ENCODE measurements around the gene MGST3.
"Not testable (repeated sequence)": the region's sequence is repeated elsewhere in the genome, so short reads cannot be mapped to it uniquely, and the experiment has no call there.

The MGST3 gene

DNA sequence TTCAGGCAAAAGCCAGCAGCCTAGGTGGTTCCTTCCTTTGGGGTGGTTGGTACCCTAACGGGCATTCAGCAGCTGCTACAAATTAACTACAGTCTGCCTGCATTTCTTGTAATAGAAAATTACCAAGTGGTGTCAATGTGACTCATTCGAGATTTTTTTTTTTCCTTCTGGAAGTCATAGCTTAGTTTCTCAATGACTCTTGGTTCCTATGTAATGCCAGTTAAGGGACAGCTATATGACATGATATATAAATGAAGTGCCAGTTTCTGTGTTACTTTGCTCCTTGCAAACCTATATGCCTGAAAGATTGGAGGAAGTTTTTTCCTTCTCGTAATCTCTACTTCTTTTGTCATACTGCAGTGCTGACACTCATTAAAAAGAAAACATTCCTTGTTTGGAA is 2.6 kb downstream of the MGST3 start:
- no peak overlapping the region for H3K4me3 ChIP-seq (replicated peaks; ENCODE audit: low read depth, low read length)
- TF ChIP-seq CTCF (IDR thresholded peaks at IDR 0.05; ENCODE audit: low read depth, low read length, missing control alignments), result no peak
- no peak for DNase-seq (ENCODE audit: extremely low read depth, low read depth)

- H3K4me3 ChIP-seq (replicated peaks; ENCODE audit: low read depth, low read length), result no peak overlapping the region
- no peak for TF ChIP-seq CTCF (IDR thresholded peaks at IDR 0.05; ENCODE audit: low read depth, low read length, missing control alignments)
- no peak for DNase-seq (ENCODE audit: extremely low read depth, low read depth)
Observed at GRCh38 chr1:165634154-165634921, 3.3 kb downstream of the MGST3 start.

DNA sequence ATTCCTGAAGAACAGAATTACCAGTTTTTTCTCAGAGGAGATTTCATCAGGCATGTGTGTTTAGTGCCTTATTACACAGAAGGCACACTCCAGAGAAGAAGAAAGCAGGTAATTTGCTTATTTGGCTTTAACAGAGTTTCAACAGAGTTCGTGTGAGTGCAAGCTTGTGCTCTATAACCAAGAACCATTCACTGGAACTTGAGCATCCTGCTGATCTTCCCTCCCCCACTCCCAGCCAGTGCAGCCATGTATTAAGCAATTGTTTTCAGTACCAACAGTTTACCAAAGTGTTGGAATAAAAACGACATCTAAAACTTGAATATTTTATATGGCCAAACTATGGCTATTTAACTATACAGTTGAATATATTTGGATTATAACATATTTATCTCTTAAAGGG is 4.3 kb downstream of the MGST3 start:
- no peak for DNase-seq (ENCODE audit: extremely low read depth, low read depth)

DNA sequence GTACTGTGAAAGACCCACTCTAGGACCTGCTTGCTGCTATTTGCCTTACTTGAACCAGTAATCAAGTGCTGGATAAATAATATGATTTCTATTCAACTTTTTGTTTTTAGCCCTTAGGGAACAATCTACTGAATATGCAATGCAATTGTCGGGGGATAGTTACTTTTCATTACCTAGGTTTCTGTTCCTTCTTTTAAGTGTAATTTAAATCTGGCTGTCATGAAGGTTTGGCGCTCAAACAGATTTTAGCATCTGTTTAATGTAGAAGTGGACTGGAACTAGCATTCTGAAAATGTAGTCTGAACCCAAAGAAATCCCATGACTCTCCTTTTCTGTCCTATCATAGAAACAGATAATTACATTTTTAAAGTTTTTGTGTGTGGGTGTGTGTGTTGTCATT is 4.8 kb downstream of the MGST3 start:
- no peak for TF ChIP-seq CTCF (IDR thresholded peaks at IDR 0.05; ENCODE audit: low read depth, low read length, missing control alignments)
- no peak for DNase-seq (ENCODE audit: extremely low read depth, low read depth)
- H3K4me3 ChIP-seq (replicated peaks; ENCODE audit: low read depth, low read length), result no peak overlapping the region

More for the DNA sequence above, 4.3 kb downstream of the MGST3 start:
- H3K4me3 ChIP-seq (replicated peaks; ENCODE audit: low read depth, low read length), result no peak overlapping the region
- TF ChIP-seq CTCF (IDR thresholded peaks at IDR 0.05; ENCODE audit: low read depth, low read length, missing control alignments), result no peak

DNA sequence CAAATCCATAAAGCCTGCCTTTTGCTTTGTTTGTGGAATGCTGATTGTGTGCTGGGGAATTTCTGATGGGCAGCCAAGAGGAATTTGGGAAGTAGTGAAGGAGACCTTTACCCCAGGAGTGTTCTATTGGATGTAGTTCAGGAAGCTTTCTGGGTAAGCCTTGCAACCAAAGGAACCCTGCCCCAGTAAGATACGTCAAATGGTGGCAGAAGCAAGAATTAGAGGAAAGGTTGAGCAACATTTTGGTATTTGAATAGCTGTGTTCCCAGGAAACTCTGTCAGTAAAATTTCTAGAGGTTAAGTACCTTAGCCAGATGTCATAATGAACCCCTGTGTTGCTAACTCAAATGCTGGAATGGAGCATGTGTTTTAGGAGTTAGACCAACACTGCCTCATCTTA is 6.4 kb downstream of the MGST3 start:
- DNase-seq (ENCODE audit: extremely low read depth, low read depth), result no peak
- TF ChIP-seq CTCF (IDR thresholded peaks at IDR 0.05; ENCODE audit: low read depth, low read length, missing control alignments), result no peak
- no peak overlapping the region for H3K4me3 ChIP-seq (replicated peaks; ENCODE audit: low read depth, low read length)

GRCh38 chr1:165638211-165638610 is 7.2 kb downstream of the MGST3 start:
- DNase-seq (ENCODE audit: extremely low read depth, low read depth); H3K4me3 ChIP-seq (replicated peaks; ENCODE audit: low read depth, low read length): not testable (repeated sequence)

- DNase-seq (ENCODE audit: extremely low read depth, low read depth), result no peak
- no peak overlapping the region for H3K4me3 ChIP-seq (replicated peaks; ENCODE audit: low read depth, low read length)
- no peak for TF ChIP-seq CTCF (IDR thresholded peaks at IDR 0.05; ENCODE audit: low read depth, low read length, missing control alignments)
Observed at GRCh38 chr1:165639821-165640623, 9.0 kb downstream of the MGST3 start.
